ENCODE data around the gene MICU1.
A peak's percentile ranks its signal among the peaks of the same experiment; 100 is the strongest.
"Not testable (repeated sequence)": the region's sequence is repeated elsewhere in the genome, so short reads cannot be mapped to it uniquely, and the experiment has no call there.

MICU1 gene

DNA sequence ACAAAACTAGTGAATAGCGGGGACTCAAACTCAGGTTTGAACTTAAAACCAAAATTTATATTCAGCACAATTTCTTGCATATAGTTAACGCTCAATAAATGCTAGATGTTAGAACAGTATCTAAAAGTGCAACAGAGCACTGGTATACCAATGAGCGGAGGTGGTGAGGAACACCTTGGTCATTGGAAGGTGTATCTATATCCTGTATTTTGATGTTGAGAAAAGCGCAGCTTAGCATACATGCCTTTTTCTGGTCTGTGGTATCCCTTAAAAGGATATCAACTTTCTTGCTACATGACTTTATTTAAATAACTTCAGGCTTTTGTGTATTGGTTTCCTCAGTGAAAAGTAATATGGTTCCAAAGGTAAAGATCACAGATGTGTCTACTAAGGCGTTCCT lies 237.8 kb downstream of the MICU1 start:
- DNase-seq (ENCODE audit: low read depth, low spot score) = no peak

DNA sequence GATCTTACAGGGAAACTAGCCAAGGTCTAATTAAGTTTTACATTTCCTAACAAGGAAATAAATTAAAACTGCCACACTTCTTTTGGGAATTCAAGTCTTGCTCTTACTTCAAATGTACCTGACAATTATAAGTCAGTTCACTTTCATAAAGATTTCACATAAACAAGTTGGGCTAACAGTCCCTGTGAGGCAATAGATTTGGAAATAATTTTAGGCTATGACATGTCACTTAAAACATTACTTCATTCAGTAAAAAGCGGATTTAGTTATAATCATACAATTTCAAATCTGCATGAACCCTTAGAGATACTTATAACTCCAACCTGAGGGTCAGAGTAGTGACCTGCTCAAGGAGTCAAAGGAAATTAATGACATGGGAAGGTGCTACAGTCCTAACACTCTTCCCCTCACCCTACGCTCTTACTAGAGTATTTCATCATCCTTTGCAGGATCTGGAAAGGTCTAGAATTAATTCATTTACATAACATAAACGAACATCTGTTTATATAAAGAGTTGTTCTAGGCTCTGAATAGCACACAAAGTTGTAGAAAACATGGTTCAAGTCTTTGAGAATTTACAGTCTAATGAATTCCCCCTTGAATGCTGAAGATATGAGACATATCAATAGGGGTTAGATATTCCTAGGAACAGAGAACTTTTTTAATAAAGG lies 238.8 kb downstream of the MICU1 start:
- DNase-seq (ENCODE audit: low read depth, low spot score) = no peak
- in situ Hi-C loops (cut with HindIII; ENCODE audit: low sequenced_read_pairs) = no loop called here
- H3K4me3 ChIP-seq (ENCODE audit: low read depth, low read length) = no peak overlapping the region
- TF ChIP-seq, protein P1, sequence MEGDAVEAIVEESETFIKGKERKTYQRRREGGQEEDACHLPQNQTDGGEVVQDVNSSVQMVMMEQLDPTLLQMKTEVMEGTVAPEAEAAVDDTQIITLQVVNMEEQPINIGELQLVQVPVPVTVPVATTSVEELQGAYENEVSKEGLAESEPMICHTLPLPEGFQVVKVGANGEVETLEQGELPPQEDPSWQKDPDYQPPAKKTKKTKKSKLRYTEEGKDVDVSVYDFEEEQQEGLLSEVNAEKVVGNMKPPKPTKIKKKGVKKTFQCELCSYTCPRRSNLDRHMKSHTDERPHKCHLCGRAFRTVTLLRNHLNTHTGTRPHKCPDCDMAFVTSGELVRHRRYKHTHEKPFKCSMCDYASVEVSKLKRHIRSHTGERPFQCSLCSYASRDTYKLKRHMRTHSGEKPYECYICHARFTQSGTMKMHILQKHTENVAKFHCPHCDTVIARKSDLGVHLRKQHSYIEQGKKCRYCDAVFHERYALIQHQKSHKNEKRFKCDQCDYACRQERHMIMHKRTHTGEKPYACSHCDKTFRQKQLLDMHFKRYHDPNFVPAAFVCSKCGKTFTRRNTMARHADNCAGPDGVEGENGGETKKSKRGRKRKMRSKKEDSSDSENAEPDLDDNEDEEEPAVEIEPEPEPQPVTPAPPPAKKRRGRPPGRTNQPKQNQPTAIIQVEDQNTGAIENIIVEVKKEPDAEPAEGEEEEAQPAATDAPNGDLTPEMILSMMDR (IDR thresholded peaks at IDR 0.05; ENCODE audit: low read depth, low read length) = no peak

More for the DNA sequence above, 237.8 kb downstream of the MICU1 start:
- in situ Hi-C loops (cut with HindIII; ENCODE audit: low sequenced_read_pairs) = no loop called here
- TF ChIP-seq, protein P1 (IDR thresholded peaks at IDR 0.05; ENCODE audit: low read depth, low read length) = no peak
- H3K4me3 ChIP-seq (ENCODE audit: low read depth, low read length) = no peak overlapping the region

DNA sequence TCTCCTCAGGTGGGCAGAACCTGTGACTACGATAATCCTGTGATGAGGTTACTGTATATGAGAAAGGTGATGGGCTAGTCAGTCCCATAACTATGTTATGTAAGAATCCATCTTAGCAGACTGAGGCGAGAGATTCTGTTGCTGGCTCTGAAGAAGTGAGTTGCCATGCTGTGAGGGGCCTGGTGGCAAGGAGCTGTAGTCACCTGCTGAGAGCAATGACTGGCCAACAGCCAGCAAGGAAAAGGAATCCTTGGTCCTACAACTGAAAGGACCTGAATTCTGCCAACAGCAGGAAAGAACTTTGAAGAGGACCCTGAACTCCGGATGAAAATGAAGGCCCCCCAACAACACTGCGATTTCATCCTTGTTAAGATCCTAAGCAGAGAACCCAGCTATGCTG lies 240.2 kb downstream of the MICU1 start:
- H3K4me3 ChIP-seq (ENCODE audit: low read depth, low read length) = no peak overlapping the region
- in situ Hi-C loops (cut with HindIII; ENCODE audit: low sequenced_read_pairs) = no loop called here

DNA sequence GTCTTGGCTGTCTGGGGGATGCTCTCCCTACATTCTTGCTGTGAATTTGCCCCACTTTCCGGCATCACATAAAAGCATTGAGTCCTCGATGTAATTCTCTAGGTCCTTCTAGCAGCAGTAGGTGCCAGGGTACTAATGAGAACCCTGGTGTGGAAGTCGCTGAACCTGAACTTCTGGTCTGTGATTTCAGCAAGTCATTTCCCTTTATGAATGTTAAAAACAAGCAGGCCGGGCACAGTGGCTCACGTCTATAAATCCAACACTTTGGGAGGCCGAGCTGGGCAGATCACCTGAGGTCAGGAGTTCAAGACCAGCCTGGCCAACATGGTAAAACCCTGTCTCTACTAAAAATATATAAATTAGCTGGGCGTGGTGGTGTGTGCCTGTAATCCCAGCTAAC lies 240.9 kb downstream of the MICU1 start:
- H3K4me3 ChIP-seq (ENCODE audit: low read depth, low read length); in situ Hi-C loops (cut with HindIII; ENCODE audit: low sequenced_read_pairs); DNase-seq (ENCODE audit: low read depth, low spot score): not testable (repeated sequence)

More for the DNA sequence above, 240.2 kb downstream of the MICU1 start:
- no peak for DNase-seq (ENCODE audit: low read depth, low spot score)
- TF ChIP-seq, protein P1 (IDR thresholded peaks at IDR 0.05; ENCODE audit: low read depth, low read length) = no peak

DNA sequence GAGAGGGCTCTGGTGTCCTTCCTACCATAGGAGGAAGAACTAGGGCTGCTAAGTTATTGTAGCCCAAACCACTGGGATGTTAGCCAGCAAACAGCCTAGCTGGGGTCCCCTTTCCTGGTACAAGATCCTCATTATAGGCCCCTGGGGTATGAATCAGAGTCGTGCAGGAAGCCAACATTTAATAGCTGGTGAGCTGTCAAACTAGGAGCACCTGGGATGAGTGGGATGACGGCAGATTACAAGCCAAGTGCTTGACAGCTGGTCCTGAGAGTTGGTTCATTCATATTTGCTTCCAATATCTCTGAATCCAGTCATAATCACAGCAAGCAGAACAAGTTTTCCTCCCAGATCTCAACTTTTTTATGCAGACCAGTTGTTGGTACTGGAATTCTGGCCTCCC lies 246.1 kb downstream of the MICU1 start:
- in situ Hi-C loops (cut with HindIII; ENCODE audit: low sequenced_read_pairs) = no loop called here
- peak; percentile 17 for DNase-seq (ENCODE audit: low read depth, low spot score)
- H3K4me3 ChIP-seq (ENCODE audit: low read depth, low read length) = no peak overlapping the region
- TF ChIP-seq, protein P1 (IDR thresholded peaks at IDR 0.05; ENCODE audit: low read depth, low read length) = no peak

DNA sequence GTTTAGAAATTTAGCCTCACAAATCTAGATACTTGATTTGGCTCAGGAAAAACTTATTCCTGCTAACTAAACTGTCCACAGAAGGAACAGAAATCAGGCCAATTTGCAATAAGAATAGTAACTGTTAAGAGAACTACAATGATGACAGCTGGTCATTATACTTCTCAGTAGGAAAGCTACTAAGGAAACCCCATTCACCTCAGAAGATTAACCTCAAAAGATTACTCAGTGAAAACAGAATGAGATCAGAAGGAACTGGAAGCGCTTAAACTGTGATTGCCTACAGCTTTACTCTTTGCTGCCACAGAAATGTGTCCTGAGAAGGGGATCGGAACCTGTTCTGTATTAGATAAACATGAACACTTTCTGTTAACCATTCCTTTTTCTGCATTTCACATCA lies 246.8 kb downstream of the MICU1 start:
- in situ Hi-C loops (cut with HindIII; ENCODE audit: low sequenced_read_pairs) = no loop called here
- peak; percentile 46 for DNase-seq (ENCODE audit: low read depth, low spot score)
- no peak overlapping the region for H3K4me3 ChIP-seq (ENCODE audit: low read depth, low read length)
- TF ChIP-seq, protein P1 (IDR thresholded peaks at IDR 0.05; ENCODE audit: low read depth, low read length) = no peak

DNA sequence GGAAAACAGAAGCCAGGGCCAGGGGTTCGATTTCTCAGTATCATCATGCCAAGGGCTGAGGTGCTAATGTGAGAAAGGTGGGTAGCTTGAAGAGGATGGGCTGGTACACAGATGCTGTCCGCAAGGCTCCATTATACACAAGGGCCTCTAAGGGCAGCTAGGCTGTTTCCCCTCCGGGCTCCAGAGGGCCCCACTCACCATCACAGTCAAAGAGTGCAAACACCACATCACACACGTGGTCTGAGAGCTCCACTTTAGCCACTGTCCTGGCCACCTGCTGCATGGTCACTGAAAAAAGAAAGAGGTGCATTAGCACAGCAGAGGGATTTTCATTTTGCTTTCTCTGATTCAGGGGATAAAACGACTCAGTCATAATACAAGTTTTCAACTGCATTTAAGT lies 250.3 kb downstream of the MICU1 start:
- in situ Hi-C loops (cut with HindIII; ENCODE audit: low sequenced_read_pairs) = no loop called here

More for the DNA sequence above, 250.3 kb downstream of the MICU1 start:
- DNase-seq (ENCODE audit: low read depth, low spot score) = no peak
- TF ChIP-seq, protein P1 (IDR thresholded peaks at IDR 0.05; ENCODE audit: low read depth, low read length) = no peak
- no peak overlapping the region for H3K4me3 ChIP-seq (ENCODE audit: low read depth, low read length)

Measured in astrocyte of the spinal cord (primary cell).